ENCODE measurements around the gene SMAP1.

SMAP1 gene

DNA sequence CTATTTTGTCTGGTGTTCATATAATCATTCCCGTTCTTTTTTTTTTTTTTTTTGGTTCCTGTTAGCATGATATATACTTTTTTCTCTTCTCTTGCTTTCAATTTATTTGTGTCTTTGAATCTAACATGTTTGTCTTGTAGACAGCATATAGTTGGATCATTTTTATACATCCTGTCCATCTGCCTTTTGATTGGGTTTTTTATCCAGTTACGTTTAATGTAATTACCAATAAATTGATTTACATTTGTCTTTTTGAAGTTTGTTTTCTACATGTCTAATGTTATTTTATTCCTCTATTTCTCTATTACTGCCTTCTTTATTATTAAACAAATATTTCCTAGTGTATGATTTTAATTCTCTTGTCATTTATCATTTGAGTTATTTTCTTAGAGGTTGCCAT is 204.8 kb downstream of the SMAP1 start:
- TF ChIP-seq, protein P1, sequence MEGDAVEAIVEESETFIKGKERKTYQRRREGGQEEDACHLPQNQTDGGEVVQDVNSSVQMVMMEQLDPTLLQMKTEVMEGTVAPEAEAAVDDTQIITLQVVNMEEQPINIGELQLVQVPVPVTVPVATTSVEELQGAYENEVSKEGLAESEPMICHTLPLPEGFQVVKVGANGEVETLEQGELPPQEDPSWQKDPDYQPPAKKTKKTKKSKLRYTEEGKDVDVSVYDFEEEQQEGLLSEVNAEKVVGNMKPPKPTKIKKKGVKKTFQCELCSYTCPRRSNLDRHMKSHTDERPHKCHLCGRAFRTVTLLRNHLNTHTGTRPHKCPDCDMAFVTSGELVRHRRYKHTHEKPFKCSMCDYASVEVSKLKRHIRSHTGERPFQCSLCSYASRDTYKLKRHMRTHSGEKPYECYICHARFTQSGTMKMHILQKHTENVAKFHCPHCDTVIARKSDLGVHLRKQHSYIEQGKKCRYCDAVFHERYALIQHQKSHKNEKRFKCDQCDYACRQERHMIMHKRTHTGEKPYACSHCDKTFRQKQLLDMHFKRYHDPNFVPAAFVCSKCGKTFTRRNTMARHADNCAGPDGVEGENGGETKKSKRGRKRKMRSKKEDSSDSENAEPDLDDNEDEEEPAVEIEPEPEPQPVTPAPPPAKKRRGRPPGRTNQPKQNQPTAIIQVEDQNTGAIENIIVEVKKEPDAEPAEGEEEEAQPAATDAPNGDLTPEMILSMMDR (IDR thresholded peaks at IDR 0.05; ENCODE audit: low read depth, low read length), result no peak
- DNase-seq (ENCODE audit: low read depth, low spot score), result no peak
- no peak overlapping the region for H3K4me3 ChIP-seq (ENCODE audit: low read depth, low read length)
- in situ Hi-C loops (cut with HindIII; ENCODE audit: low sequenced_read_pairs), result no loop called here

DNA sequence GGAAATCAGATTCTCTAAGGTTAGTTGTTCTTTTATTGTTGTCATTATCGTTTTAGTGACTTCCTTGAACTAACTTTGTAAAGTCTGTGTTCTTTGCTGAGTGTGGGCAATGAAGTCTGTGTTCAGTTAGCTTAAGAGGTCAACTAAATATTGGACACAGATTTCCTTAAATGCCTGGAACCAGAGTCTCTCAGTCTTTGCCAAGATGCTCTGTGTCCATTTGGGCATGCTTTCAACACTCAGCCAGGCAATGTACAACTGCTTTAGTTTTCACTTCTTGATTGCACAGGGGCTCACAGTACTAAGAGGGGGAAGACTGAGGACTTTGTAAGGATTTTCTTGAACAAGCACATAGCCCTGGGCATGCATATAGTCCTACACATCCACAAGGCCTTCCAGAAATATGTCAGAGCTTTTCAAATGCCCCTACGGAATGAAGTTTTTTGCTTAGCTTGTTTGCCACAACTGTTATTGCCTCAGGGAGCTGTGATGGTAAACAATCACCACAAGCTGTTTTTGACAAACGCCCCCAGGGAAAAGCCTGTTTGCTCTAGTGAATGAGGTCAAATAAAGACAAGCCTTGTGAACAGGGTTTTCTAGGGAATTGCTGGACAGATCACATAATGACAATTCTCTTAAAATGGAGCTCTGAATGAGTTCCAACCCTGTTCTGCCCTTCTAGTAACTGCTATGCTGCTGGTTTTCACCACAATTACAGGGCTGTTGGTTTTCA is 206.7 kb downstream of the SMAP1 start:
- no peak overlapping the region for H3K4me3 ChIP-seq (ENCODE audit: low read depth, low read length)
- TF ChIP-seq, protein P1 (IDR thresholded peaks at IDR 0.05; ENCODE audit: low read depth, low read length), result no peak
- DNase-seq (ENCODE audit: low read depth, low spot score), result no peak
- in situ Hi-C loops (cut with HindIII; ENCODE audit: low sequenced_read_pairs), result no loop called here

DNA sequence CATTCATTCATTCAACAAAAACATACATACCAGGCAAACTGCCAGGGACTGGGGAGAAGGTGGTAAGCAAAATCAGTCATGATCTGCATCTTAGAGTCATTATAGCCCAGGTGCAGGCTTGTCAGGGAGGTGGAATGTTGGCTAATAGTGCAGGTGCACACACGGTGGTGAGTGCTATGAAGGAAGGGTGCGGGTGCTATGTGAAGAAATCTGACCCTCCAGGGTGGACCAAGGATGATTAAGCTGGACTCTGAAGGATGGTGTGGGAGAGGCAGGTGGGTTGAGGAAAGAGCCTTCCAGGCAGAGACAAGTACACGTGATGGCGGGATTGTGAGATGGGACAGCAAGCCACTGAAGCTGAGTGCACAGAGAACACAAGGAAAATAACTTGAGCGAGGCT is 211.8 kb downstream of the SMAP1 start:
- in situ Hi-C loops (cut with HindIII; ENCODE audit: low sequenced_read_pairs), result no loop called here
- TF ChIP-seq, protein P1 (IDR thresholded peaks at IDR 0.05; ENCODE audit: low read depth, low read length), result no peak
- no peak overlapping the region for H3K4me3 ChIP-seq (ENCODE audit: low read depth, low read length)
- no peak for DNase-seq (ENCODE audit: low read depth, low spot score)

DNA sequence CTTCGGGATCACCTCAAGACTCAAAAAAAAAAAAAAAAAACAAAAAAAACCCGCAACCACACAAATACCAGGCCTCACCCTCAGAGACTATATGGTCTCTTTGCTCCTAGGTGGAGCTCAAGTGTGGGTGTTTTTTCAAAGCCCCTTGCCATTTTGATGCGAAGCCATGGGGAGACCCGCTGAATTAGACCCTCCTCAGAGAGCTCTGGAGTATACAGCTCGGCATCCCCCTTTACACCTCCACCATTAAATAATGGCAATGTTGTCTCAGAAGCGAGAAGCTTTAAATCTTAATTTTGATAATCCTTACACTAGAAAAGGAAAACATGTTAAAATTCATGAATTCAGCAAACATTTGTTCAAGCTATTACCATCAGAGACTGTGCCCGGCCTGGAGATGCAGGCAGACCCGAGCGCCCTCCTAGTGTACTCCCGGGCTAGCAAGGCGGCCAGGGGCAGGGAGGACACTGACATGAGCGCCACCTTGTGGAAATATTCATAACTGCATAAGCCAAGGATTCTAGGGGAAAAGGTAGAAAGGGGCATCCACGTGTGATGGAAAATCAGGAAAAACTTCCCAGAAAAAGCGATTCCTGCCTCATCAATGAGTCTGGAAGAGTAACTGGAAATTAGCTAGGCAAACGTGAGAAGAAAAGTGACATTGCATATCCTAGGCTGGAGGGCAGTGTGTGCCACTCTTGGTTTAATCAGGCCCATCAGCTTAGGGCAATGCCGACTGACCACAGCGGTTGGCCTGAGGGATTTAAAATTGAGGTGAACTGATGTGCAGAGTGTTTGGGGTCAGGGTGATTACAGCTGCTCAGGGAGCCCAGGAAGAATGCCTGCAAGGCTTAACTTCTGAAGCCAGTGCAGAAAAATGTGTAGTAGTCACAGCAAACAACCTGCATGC is 216.6 kb downstream of the SMAP1 start:
- H3K4me3 ChIP-seq (ENCODE audit: low read depth, low read length), result no peak overlapping the region
- in situ Hi-C loops (cut with HindIII; ENCODE audit: low sequenced_read_pairs), result no loop called here
- TF ChIP-seq, protein P1 (IDR thresholded peaks at IDR 0.05; ENCODE audit: low read depth, low read length), result peak; percentile 84
- peak; percentile 43 for DNase-seq (ENCODE audit: low read depth, low spot score)

DNA sequence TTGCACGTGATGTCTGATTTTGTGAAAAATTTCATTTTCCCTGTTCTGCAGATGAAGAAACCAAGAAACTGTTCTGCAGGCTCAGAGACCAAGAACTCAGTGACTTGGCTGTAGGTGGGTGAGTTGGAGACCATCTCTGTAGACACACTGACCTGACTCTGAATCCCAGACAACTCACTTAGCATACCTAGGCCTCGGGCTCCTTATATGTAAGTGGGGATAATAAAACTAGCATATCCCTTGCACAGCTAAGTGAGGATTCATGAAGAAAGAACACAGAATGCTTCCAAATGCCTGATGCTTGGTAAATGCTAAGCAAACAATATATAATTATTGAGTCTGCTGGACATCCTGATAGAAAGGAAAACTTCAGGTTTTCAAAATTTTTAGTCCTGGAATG is 218.4 kb downstream of the SMAP1 start:
- in situ Hi-C loops (cut with HindIII; ENCODE audit: low sequenced_read_pairs), result no loop called here
- DNase-seq (ENCODE audit: low read depth, low spot score), result no peak
- TF ChIP-seq, protein P1 (IDR thresholded peaks at IDR 0.05; ENCODE audit: low read depth, low read length), result no peak
- H3K4me3 ChIP-seq (ENCODE audit: low read depth, low read length), result no peak overlapping the region

DNA sequence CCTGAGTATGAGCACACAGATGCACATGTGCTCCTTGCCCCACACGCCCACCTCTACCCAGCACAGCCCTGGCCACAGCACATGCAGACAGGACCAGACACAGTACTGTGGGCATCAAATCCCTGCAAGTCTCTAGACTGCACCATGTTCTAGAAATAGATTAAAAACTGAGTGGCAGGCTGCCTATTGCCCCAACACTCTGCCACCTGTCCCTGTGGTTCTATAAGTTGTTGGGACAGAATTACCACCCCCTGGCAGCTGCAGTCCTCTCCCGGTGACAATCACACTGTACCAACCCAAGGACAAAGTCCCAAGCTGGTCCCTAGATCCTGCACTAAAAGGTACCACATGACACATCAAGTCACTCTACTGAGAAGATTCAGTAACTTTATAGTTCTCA is 219.0 kb downstream of the SMAP1 start:
- no peak overlapping the region for H3K4me3 ChIP-seq (ENCODE audit: low read depth, low read length)
- in situ Hi-C loops (cut with HindIII; ENCODE audit: low sequenced_read_pairs), result no loop called here
- TF ChIP-seq, protein P1 (IDR thresholded peaks at IDR 0.05; ENCODE audit: low read depth, low read length), result no peak
- no peak for DNase-seq (ENCODE audit: low read depth, low spot score)
